Nucleus accumbens (tissue), 56 donors: ENCODE measurements around the gene CSF2RB.

Source experiments
- DNase-seq, 56 donors: peaks; one replicate each; lab custom pipeline; 2025; lab: John Stamatoyannopoulos, UW

The CSF2RB gene

GRCh38 chr22:36918586-36919284, 5.3 kb downstream of the CSF2RB start:
- no peak for DNase-seq

DNA sequence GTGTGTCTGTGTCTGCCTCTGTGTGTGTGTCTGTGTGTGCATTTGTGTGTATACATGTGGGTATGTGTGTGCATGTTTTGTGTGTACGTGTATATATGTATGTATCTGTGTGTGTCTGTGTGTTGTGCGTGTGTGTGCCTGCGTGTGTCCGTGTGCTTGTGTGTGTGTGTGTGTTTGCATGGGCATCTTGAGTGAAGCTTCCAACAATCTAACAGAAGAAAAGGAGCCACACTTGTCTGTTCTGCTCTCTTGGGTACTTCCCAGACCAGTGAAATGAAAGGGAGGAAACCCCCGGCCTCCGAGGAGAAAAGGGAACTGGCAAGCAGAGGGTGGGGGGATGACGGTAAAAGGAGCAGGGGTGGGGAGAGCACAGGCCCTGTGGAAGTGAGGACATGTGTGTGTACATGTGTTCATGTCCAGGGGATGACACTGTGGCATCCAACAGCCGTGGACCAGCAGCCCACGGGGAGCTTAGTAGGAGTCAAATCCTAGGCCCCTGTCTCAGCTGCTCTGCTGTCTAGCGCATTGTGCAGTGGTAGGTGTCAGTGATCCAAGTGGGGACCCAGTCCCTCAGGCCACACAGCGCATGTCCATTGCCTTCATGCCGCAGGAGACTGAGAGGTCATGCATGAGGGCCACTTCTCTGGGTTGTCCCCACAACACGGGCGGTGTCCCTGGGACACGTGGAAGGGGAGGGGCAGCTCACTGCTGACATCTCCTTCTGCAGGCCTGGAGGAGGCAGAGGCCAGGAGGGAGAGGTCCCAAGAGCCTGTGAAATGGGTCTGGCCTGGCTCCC, 8.1 kb downstream of the CSF2RB start:
- DNase-seq: peak in 1 of 56 donors; percentile 0

- DNase-seq: no peak
These were observed 8.7 kb downstream of the CSF2RB start for GRCh38 chr22:36922105-36922608.

DNA sequence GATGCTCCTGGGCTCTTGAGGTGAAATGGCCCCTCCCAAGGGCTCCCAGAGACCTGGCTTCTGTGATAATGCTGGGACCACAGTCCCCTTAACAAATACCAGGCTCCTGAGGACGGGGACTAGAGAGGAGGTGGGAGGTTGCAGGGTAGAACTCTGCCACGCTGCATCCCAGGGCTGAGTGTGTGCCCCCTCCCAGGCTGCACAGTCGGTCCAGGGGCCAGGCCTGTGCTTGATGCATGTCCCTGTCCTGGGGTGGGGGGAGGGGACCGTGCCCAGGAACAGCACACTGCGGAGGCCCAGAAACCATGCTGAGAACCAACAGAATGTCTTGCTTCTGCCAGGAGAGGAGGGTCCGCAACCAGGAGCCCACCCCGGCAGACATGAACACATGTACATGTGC, 9.3 kb downstream of the CSF2RB start:
- DNase-seq: no peak

DNA sequence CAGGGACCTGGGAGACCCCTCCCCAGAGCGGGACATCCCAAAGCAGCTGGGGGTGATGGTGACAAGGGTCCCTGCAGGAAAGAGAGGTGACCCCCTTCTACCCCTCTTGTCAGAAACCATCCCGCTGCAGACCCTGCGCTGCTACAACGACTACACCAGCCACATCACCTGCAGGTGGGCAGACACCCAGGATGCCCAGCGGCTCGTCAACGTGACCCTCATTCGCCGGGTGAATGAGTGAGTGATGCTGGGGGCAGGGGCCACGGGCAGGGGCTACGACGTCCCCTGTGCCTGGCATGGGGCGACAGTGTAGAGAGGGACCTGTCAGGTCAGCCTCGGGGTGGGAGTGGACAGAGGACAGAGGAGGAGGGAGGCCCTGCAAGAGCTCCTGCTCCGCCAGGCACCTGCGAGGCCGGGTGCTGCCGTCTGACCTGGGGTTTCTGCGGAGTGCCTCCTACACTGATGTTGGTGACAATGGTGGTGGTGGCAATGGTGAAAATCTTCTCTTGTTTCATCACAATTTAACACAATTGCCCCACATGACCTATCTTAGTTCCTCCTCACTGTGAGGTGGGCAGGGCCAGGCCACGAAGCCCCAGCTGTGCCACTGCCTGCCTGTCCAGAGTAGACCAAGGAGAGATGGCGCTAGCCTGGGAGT, 9.8 kb downstream of the CSF2RB start:
- DNase-seq: no peak

GRCh38 chr22:36924151-36924698, 10.8 kb downstream of the CSF2RB start:
- DNase-seq: no peak

- no peak for DNase-seq
These were observed 12.2 kb downstream of the CSF2RB start for GRCh38 chr22:36925388-36926290.

GRCh38 chr22:36926309-36926708, 12.9 kb downstream of the CSF2RB start:
- DNase-seq: no peak

- DNase-seq: no peak
These were observed 13.4 kb downstream of the CSF2RB start for GRCh38 chr22:36926721-36927435.

GRCh38 chr22:36927671-36928070, 14.2 kb downstream of the CSF2RB start:
- no peak for DNase-seq

DNA sequence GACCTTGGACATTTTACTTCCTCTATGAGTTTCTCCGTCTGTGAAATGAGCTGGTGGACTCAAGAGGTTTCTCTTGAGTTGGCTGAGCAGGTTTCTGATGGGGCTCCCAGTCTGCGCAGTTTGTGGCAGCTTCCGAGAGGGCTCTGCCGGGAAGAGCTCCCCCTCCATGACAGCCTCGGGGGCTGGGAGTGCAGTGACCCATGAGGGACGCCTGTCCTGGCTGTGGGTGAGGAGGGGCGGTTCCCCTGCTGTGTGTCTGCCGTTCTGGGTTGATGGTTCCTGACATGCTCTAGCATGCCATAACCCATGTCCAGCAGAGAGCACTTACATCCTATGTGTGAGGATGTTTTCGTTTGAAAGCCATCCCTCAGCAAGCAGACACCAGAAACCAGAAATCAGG, 14.8 kb downstream of the CSF2RB start:
- DNase-seq: no peak

DNA sequence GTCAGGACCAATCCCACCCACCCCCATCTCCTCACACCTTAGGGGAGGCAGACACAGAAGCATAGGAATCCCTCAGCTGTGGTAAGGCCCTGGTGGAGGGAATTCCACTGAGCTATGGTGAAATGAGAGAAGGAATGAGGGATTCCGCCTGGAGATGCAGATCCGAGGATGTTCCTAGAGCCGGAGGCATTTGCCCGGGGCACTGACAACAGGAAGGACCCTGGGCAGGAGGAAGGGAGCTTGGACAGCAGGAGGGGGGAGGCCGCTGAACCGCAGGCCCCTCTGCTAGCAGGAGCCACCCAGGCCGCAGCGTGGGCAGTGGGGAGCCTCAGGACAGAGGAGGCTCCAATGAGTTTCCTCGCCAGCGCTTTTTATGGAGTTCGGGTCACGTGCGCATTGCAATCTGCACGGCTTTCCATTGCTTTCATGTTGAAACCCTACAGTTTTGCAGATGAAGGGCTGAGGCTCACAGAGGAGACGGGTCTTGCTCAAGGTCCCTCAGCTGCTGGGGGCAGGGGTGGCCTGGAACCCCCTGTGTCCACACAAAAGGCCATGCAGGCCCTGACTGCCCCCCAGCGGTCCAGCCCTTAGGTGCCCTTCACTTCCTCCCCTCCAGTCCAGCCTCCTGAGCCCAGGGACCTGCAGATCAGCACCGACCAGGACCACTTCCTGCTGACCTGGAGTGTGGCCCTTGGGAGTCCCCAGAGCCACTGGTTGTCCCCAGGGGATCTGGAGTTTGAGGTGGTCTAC, 15.5 kb downstream of the CSF2RB start:
- DNase-seq: no peak

DNA sequence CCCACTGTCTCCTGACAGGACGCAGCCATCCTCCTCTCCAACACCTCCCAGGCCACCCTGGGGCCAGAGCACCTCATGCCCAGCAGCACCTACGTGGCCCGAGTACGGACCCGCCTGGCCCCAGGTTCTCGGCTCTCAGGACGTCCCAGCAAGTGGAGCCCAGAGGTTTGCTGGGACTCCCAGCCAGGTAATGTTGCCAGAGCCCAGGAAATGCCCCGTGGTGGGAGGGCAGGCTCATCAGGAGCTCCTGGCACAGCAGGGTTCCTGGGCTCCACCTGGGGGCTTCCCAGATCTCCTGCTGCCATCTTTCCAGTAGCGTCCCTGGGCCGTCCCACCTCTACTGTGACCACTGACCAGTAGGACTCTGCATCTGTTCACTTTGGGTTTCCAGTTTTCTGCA, 16.2 kb downstream of the CSF2RB start:
- DNase-seq: no peak

DNA sequence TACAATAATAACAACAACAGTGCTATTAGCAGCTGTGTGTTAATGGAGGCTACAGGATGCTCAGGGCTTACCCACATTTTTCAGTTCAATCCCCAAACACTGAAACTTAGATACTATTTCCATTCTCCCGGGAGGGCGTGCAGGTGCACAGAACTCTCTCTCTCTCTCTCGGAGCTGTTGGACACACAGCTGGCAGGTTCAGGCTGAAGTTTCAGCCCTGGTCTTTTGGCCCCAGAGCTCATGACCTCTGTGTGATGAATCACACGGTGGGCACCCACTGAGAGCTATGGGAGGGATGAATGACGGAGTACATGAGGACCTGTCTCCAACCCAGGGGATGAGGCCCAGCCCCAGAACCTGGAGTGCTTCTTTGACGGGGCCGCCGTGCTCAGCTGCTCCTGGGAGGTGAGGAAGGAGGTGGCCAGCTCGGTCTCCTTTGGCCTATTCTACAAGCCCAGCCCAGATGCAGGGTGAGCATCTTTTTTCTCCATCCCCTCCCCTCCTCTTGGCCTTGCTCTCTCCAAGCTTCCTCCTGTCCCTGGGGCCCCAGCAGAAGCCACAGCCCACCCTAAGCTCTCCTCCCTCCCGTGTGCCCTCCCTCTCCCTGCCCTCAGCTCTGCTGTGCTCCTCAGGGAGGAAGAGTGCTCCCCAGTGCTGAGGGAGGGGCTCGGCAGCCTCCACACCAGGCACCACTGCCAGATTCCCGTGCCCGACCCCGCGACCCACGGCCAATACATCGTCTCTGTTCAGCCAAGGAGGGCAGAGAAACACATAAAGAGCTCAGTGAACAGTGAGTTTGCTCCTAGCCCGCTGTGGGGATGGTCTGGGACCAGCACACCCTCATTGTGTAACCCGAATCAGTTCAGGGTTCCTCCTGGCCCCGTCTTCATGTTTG, 16.9 kb downstream of the CSF2RB start:
- DNase-seq: no peak

GRCh38 chr22:36931446-36931845, 18.0 kb downstream of the CSF2RB start:
- no peak for DNase-seq

DNA sequence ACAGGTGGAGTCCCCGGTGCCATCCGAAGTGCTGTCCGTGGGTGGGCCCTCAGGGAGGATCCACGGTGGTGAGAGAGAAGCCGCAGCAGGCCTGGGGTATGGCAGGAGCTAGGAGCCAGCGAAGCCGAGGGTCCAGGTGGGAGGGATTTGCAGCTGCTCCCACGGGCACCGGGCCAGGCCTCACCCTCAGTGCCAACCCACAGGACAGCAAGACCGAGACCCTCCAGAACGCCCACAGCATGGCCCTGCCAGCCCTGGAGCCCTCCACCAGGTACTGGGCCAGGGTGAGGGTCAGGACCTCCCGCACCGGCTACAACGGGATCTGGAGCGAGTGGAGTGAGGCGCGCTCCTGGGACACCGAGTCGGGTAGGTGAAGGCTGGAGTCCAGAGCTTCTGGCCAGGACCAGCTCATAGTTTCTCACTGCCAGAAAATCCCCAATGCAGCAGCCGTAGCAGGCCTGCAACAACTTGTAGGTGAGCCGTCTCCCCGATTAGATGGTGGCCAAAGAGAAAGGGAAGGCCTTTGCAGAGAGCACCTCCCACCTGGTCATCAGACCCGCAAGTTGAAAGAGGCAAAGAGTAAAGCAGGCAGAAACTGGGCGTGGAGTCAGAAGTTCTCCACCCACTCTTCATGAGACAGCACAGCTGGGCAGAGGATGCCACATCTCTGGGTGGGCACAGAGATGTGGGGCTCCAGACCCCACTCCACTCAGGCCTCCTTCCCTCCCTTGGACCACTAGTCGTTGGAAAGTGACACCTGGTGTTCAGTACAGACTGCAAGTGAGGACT, 20.4 kb downstream of the CSF2RB start:
- no peak for DNase-seq
